Right lung (tissue), 10 donors: Measurements from ENCODE around the gene OTUD1. TPM values are rescaled to one million over a fixed set of nuclear protein-coding genes. Genes with fewer than 3 reads are reported as not detected.
"Not testable (repeated sequence)": the region's sequence is repeated elsewhere in the genome, so short reads cannot be mapped to it uniquely, and the experiment has no call there.

Experiments
- DNase-seq, 2 donors: peaks; one replicate each; pipeline ENCODE4 v3.0.0-alpha.2; 2013
- long read RNA-seq, 8 donors: transcript quantifications; one replicate each; lab custom pipeline, GENCODE V29; 2026
- polyA plus RNA-seq, 5 donors: library from polyadenylated mRNA; unstranded; fragments of 120-200 nt; gene quantifications; one replicate each; pipeline versions ENCODE4 v1.2.1 to v1.2.3, GENCODE V29; 2013; ENCODE audit warnings: inconsistent platforms in 1 of 5, low replicate concordance in 1 of 5; ENCODE audit not compliant: insufficient read length in 5 of 5, insufficient read depth in 1 of 5

The OTUD1 gene
- 10 to 100 TPM; 13.6 to 14.5 (median 13.9) TPM for polyA plus RNA-seq
- long read RNA-seq, donor 1, transcript OTUD1-201 (1 exons, 2,933 nt): major isoform, 75 of 75 reads
- long read RNA-seq, donor 1, partial matches to known transcripts: 0 of 75 reads
- long read RNA-seq, donor 1, other reads (novel, unspliced or antisense): 0 of 75 reads
- long read RNA-seq, donor 2, transcript OTUD1-201 (1 exons, 2,933 nt): major isoform, 36 of 36 reads
- long read RNA-seq, donor 2, partial matches to known transcripts: 0 of 36 reads
- long read RNA-seq, donor 2, other reads (novel, unspliced or antisense): 0 of 36 reads
- long read RNA-seq, donor 3, transcript OTUD1-201 (1 exons, 2,933 nt): major isoform, 71 of 71 reads
- long read RNA-seq, donor 3, partial matches to known transcripts: 0 of 71 reads
- long read RNA-seq, donor 3, other reads (novel, unspliced or antisense): 0 of 71 reads
- long read RNA-seq, donor 4, transcript OTUD1-201 (1 exons, 2,933 nt): major isoform, 46 of 46 reads
- long read RNA-seq, donor 4, partial matches to known transcripts: 0 of 46 reads
- long read RNA-seq, donor 4, other reads (novel, unspliced or antisense): 0 of 46 reads
- long read RNA-seq, donor 5, transcript OTUD1-201 (1 exons, 2,933 nt): major isoform, 60 of 60 reads
- long read RNA-seq, donor 5, partial matches to known transcripts: 0 of 60 reads
- long read RNA-seq, donor 5, other reads (novel, unspliced or antisense): 0 of 60 reads
- long read RNA-seq, donor 6, transcript OTUD1-201 (1 exons, 2,933 nt): major isoform, 54 of 54 reads
- long read RNA-seq, donor 6, partial matches to known transcripts: 0 of 54 reads
- long read RNA-seq, donor 6, other reads (novel, unspliced or antisense): 0 of 54 reads
- long read RNA-seq, donor 7, transcript OTUD1-201 (1 exons, 2,933 nt): major isoform, 20 of 20 reads
- long read RNA-seq, donor 7, partial matches to known transcripts: 0 of 20 reads
- long read RNA-seq, donor 7, other reads (novel, unspliced or antisense): 0 of 20 reads
- long read RNA-seq, donor 8, transcript OTUD1-201 (1 exons, 2,933 nt): major isoform, 21 of 21 reads
- long read RNA-seq, donor 8, partial matches to known transcripts: 0 of 21 reads
- long read RNA-seq, donor 8, other reads (novel, unspliced or antisense): 0 of 21 reads

- DNase-seq: peak; percentile 94
These were observed at the start of gene OTUD1 for GRCh38 chr10:23438547-23439451. OTUD1 (plus strand) TSS chr10:23439075; CDS start chr10:23439458, 383 bp downstream.

GRCh38 chr10:23390408-23390807, 48.5 kb upstream of the OTUD1 start:
- not testable (repeated sequence) for DNase-seq

GRCh38 chr10:23390809-23391208, 48.1 kb upstream of the OTUD1 start:
- no peak for DNase-seq

GRCh38 chr10:23391821-23392220, 47.1 kb upstream of the OTUD1 start:
- no peak for DNase-seq

- no peak for DNase-seq
These were observed 43.9 kb upstream of the OTUD1 start for GRCh38 chr10:23395017-23395416.

GRCh38 chr10:23396695-23397094, 42.2 kb upstream of the OTUD1 start:
- DNase-seq: no peak

GRCh38 chr10:23399701-23400144, 39.2 kb upstream of the OTUD1 start:
- no peak for DNase-seq

GRCh38 chr10:23402856-23403255, 36.0 kb upstream of the OTUD1 start:
- DNase-seq: no peak

GRCh38 chr10:23403278-23403677, 35.6 kb upstream of the OTUD1 start:
- DNase-seq: no peak

- DNase-seq: no peak
These were observed 35.2 kb upstream of the OTUD1 start for GRCh38 chr10:23403719-23404118.

- DNase-seq: no peak
These were observed 34.4 kb upstream of the OTUD1 start for GRCh38 chr10:23404461-23404980.

GRCh38 chr10:23405540-23405939, 33.3 kb upstream of the OTUD1 start:
- peak in 1 of 2 donors; percentile 57 for DNase-seq

GRCh38 chr10:23406409-23406808, 32.5 kb upstream of the OTUD1 start:
- no peak for DNase-seq

GRCh38 chr10:23408330-23408976, 30.4 kb upstream of the OTUD1 start:
- peak; percentile 48 to 73 for DNase-seq

GRCh38 chr10:23412223-23412622, 26.7 kb upstream of the OTUD1 start:
- no peak for DNase-seq

- DNase-seq: no peak
These were observed 25.2 kb upstream of the OTUD1 start for GRCh38 chr10:23413629-23414089.

- no peak for DNase-seq
These were observed 24.2 kb upstream of the OTUD1 start for GRCh38 chr10:23414658-23415057.

- DNase-seq: no peak
These were observed 21.6 kb upstream of the OTUD1 start for GRCh38 chr10:23417254-23417653.

GRCh38 chr10:23418051-23418681, 20.7 kb upstream of the OTUD1 start:
- DNase-seq: no peak
